ENCODE results near the gene HOXA3. TPM values are rescaled to one million over a fixed set of nuclear protein-coding genes. Genes with fewer than 3 reads are reported as not detected.

HOXA3 gene
- total and polyA plus RNA-seq, 4 experiments from 2014 or later, result 0.07 TPM; not detected in 3

DNA sequence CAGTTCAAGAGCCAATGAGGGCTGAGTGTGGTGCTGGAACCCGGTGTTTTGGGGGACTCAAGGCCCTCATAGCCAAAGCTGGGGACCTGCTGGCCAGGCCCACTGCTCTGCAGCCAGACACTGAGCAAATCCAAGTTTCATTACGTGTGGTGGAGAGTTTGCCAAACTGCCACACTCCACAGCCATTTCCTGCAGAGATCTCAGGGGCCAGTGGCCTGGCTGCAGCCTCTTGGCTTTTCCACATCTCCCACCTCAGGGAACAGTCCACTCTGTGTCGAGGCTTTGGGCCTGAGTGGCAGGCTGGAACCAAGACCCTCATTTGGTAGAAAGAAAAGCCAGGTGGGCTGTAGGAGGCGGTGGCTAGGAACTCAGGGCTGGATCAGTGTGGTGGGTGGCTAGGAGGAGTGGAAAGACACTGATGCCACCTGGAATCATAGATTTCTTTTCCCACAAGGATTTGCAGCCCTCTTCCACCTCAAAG, 29.5 kb upstream of the HOXA3 start:
- no peak overlapping the region for H3K4me3 ChIP-seq (ENCODE audit: low read length in 2 of 2)
- POLR2A ChIA-PET (ENCODE audit: partially characterized antibody), result interaction anchor here (1.2 kb wide), 1 partner anchor 9 kb away, joined by 3 read pairs; no protein-coding TSS in a partner anchor

GRCh38 chr7:27180431-27181420, 28.3 kb upstream of the HOXA3 start:
- CTCF ChIA-PET (ENCODE audit: partially characterized antibody), result interaction anchor here (0.6 to 4.4 kb wide), 16 partner anchors 8 to 1325 kb away, joined by 3 to 38 read pairs (median 6); no protein-coding TSS in a partner anchor

More for the DNA sequence above, 29.5 kb upstream of the HOXA3 start:
- CTCF ChIA-PET (ENCODE audit: partially characterized antibody), result interaction anchor here (0.6 to 1.6 kb wide), 4 partner anchors 9 to 41 kb away, joined by 3 to 6 read pairs (median 5); no protein-coding TSS in a partner anchor
- H3K4me3 Mint-ChIP-seq, result peak overlapping the region in 1 of 8 donors; percentile 35
- peaks cover 57% of the 10 kb centered on the region for H3K27me3 ChIP-seq (ENCODE audit: insufficient read depth, low read length)
- intact Hi-C loops (cut with micrococcal nuclease), result no loop called here
- H3K9me3 Mint-ChIP-seq, result peaks cover 0 to 15% (median 1%) of the 10 kb centered on the region in 8 donors
- H3K4me1 Mint-ChIP-seq, result peaks cover 20 to 40% (median 28%) of the 10 kb centered on the region in 4 donors
- peaks cover 40% of the 10 kb centered on the region for H3K4me1 ChIP-seq (ENCODE audit: insufficient read depth, low read length)
- H3K27ac ChIP-seq (ENCODE audit: low read depth, low read length), result no peak overlapping the region
- no peak for DNase-seq
- H3K36me3 ChIP-seq (ENCODE audit: insufficient read depth, low read length), result no peaks in the 10 kb centered on the region
- no peaks in the 10 kb centered on the region for H3K9me3 ChIP-seq (ENCODE audit: control insufficient read depth in 1 of 2, low read length in 2 of 2)
- peaks cover 58 to 70% of the 10 kb centered on the region in 2 donors for H3K27me3 Mint-ChIP-seq
- H3K36me3 Mint-ChIP-seq, result peaks cover 1 to 4% of the 10 kb centered on the region in 2 donors
- H3K27ac Mint-ChIP-seq, result peak overlapping the region in 2 of 7 donors; percentile 53 to 89

GRCh38 chr7:27179503-27180430, 27.4 kb upstream of the HOXA3 start:
- Histone ChIP-seq H3K9me3 (ENCODE audit: control insufficient read depth in 1 of 2, low read length in 2 of 2) (no peaks in the 10 kb centered on the region), H3K27ac (ENCODE audit: low read depth, low read length) (no peak overlapping the region), H3K27me3 (ENCODE audit: insufficient read depth, low read length) (peaks cover 45% of the 10 kb centered on the region), H3K4me1 (ENCODE audit: insufficient read depth, low read length) (peaks cover 21% of the 10 kb centered on the region), H3K36me3 (ENCODE audit: insufficient read depth, low read length) (no peaks in the 10 kb centered on the region), H3K4me3 (ENCODE audit: low read length in 2 of 2) (no peak overlapping the region)
- ChIA-PET CTCF (ENCODE audit: partially characterized antibody) (interaction anchor here (0.6 to 4.4 kb wide), 23 partner anchors 9 to 1324 kb away, joined by 3 to 38 read pairs (median 5); partner anchors contain the start of gene HIBADH), POLR2A (ENCODE audit: partially characterized antibody) (interaction anchor here (0.6 kb wide), 1 partner anchor 9 kb away, joined by 4 read pairs; no protein-coding TSS in a partner anchor)
- Mint-ChIP-seq H3K9me3 (peaks cover 0 to 6% (median 0%) of the 10 kb centered on the region in 8 donors), H3K36me3 (peaks cover 0 to 4% of the 10 kb centered on the region in 2 donors), H3K4me3 (peak overlapping the region; percentile 9 to 79 (median 68)), H3K27ac (peak overlapping the region in 1 of 7 donors; percentile 68), H3K4me1 (peaks cover 5 to 26% (median 12%) of the 10 kb centered on the region in 4 donors), H3K27me3 (peaks cover 57 to 71% of the 10 kb centered on the region in 2 donors)
- peak in 4 of 5 donors; percentile 49 to 63 (median 56) for DNase-seq
- intact Hi-C loops (cut with micrococcal nuclease), result loop anchor here (1.0 kb wide), 1 partner anchor 11 kb away; no protein-coding TSS in a partner anchor

More at GRCh38 chr7:27180431-27181420, 28.3 kb upstream of the HOXA3 start:
- peak overlapping the region in 3 of 7 donors; percentile 8 to 68 (median 65) for H3K27ac Mint-ChIP-seq
- H3K27me3 Mint-ChIP-seq, result peaks cover 58 to 73% of the 10 kb centered on the region in 2 donors
- H3K36me3 Mint-ChIP-seq, result peaks cover 0 to 4% of the 10 kb centered on the region in 2 donors
- no peak overlapping the region for H3K4me3 ChIP-seq (ENCODE audit: low read length in 2 of 2)
- H3K4me1 ChIP-seq (ENCODE audit: insufficient read depth, low read length), result peaks cover 31% of the 10 kb centered on the region
- peaks cover 0 to 11% (median under 1%) of the 10 kb centered on the region in 8 donors for H3K9me3 Mint-ChIP-seq
- intact Hi-C loops (cut with micrococcal nuclease), result no loop called here
- H3K36me3 ChIP-seq (ENCODE audit: insufficient read depth, low read length), result no peaks in the 10 kb centered on the region
- H3K4me1 Mint-ChIP-seq, result peaks cover 13 to 30% (median 20%) of the 10 kb centered on the region in 4 donors
- H3K4me3 Mint-ChIP-seq, result peak overlapping the region in 2 of 8 donors; percentile 20 to 36
- peaks cover 45% of the 10 kb centered on the region for H3K27me3 ChIP-seq (ENCODE audit: insufficient read depth, low read length)
- no peaks in the 10 kb centered on the region for H3K9me3 ChIP-seq (ENCODE audit: control insufficient read depth in 1 of 2, low read length in 2 of 2)
- no peak overlapping the region for H3K27ac ChIP-seq (ENCODE audit: low read depth, low read length)
- DNase-seq, result no peak
- POLR2A ChIA-PET (ENCODE audit: partially characterized antibody), result interaction anchor here (0.6 kb wide), 1 partner anchor 8 kb away, joined by 4 read pairs; no protein-coding TSS in a partner anchor

DNA sequence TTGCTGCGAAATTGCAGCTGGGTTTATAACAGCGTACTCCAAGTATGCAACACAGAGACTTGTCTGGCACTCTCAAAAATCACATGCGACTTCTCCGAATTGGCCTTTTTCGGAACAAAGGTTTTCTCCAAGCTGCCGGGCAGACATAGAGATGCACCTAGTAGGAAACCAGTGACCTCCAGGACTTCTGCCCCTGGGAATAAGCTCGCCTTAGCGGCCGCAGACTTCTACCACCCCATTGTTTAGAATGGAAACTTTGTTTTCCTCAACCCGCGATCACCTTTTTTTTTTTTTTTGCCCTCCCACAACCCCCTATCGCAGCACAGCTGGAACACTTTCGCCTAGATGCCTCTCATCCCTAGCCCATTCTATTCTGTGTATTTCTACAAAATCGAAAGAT, 26.6 kb upstream of the HOXA3 start:
- peaks cover 3 to 28% (median 9%) of the 10 kb centered on the region in 4 donors for H3K4me1 Mint-ChIP-seq

GRCh38 chr7:27178366-27178765, 26.0 kb upstream of the HOXA3 start:
- Mint-ChIP-seq H3K4me1 (peaks cover 2 to 24% (median 6%) of the 10 kb centered on the region in 4 donors), H3K27ac (no peak overlapping the region), H3K36me3 (peaks cover 0 to 4% of the 10 kb centered on the region in 2 donors), H3K9me3 (peaks cover 0 to 3% (median 0%) of the 10 kb centered on the region in 8 donors), H3K4me3 (no peak overlapping the region), H3K27me3 (peaks cover 53 to 68% of the 10 kb centered on the region in 2 donors)
- Histone ChIP-seq H3K27ac (ENCODE audit: low read depth, low read length) (no peak overlapping the region), H3K4me1 (ENCODE audit: insufficient read depth, low read length) (peaks cover 19% of the 10 kb centered on the region), H3K27me3 (ENCODE audit: insufficient read depth, low read length) (peaks cover 47% of the 10 kb centered on the region), H3K4me3 (ENCODE audit: low read length in 2 of 2) (no peak overlapping the region), H3K36me3 (ENCODE audit: insufficient read depth, low read length) (no peaks in the 10 kb centered on the region), H3K9me3 (ENCODE audit: control insufficient read depth in 1 of 2, low read length in 2 of 2) (no peaks in the 10 kb centered on the region)
- no peak for DNase-seq
- intact Hi-C loops (cut with micrococcal nuclease), result no loop called here
- ChIA-PET CTCF (ENCODE audit: partially characterized antibody) (interaction anchor here (0.6 to 4.4 kb wide), 16 partner anchors 8 to 1285 kb away, joined by 3 to 38 read pairs (median 5); partner anchors contain the start of genes HIBADH and HOXA3), POLR2A (ENCODE audit: partially characterized antibody) (interaction anchor here (1.0 kb wide), 1 partner anchor 10 kb away, joined by 3 read pairs; no protein-coding TSS in a partner anchor)

More for the DNA sequence above, 26.6 kb upstream of the HOXA3 start:
- Histone ChIP-seq H3K9me3 (ENCODE audit: control insufficient read depth in 1 of 2, low read length in 2 of 2) (no peaks in the 10 kb centered on the region), H3K4me1 (ENCODE audit: insufficient read depth, low read length) (peaks cover 23% of the 10 kb centered on the region), H3K4me3 (ENCODE audit: low read length in 2 of 2) (no peak overlapping the region), H3K36me3 (ENCODE audit: insufficient read depth, low read length) (no peaks in the 10 kb centered on the region), H3K27ac (ENCODE audit: low read depth, low read length) (no peak overlapping the region), H3K27me3 (ENCODE audit: insufficient read depth, low read length) (peaks cover 49% of the 10 kb centered on the region)
- peaks cover 0 to 3% (median 0%) of the 10 kb centered on the region in 8 donors for H3K9me3 Mint-ChIP-seq
- H3K27ac Mint-ChIP-seq, result peak overlapping the region in 1 of 7 donors; percentile 68
- no peak overlapping the region for H3K4me3 Mint-ChIP-seq
- peaks cover 57 to 72% of the 10 kb centered on the region in 2 donors for H3K27me3 Mint-ChIP-seq
- intact Hi-C loops (cut with micrococcal nuclease), result loop anchor here (1.0 kb wide), 1 partner anchor 11 kb away; no protein-coding TSS in a partner anchor
- peaks cover 0 to 4% of the 10 kb centered on the region in 2 donors for H3K36me3 Mint-ChIP-seq
- CTCF ChIA-PET (ENCODE audit: partially characterized antibody), result interaction anchor here (0.6 to 4.4 kb wide), 21 partner anchors 8 to 1286 kb away, joined by 3 to 38 read pairs (median 5); partner anchors contain the start of genes HIBADH and HOXA3
- POLR2A ChIA-PET (ENCODE audit: partially characterized antibody), result interaction anchor here (0.6 to 1.0 kb wide), 2 partner anchors 9 to 561 kb away, joined by 3 read pairs; no protein-coding TSS in a partner anchor
- no peak for DNase-seq
